Testis (tissue), 2 donors: ENCODE measurements around the gene PDE4B.

Experiments used
- CTCF ChIP-seq, 3 experiments: fragments of 450-650 bp in 2 of 3; fragments of 200-600 bp in 1 of 3; sonication (generic) in 1 of 3; IDR thresholded peaks; one replicate each; pipeline ENCODE4 v1.5.1; 2016 to 2019; ENCODE audit warnings: antibody characterized with exemption in 3 of 3, mild to moderate bottlenecking in 2 of 3, moderate library complexity in 1 of 3
- POLR2A ChIP-seq: fragments of 450-650 bp; IDR thresholded peaks from one replicate; pipeline ENCODE4 v1.6.1; 2017; ENCODE audit warnings: antibody characterized with exemption, mild to moderate bottlenecking, moderate library complexity

GRCh38 chr1:66360285-66360724, 567.6 kb downstream of the PDE4B start:
- TF ChIP-seq POLR2A (no peak), CTCF (IDR thresholded peaks at IDR 0.05) (peak in 1 of 3 experiments; percentile 8)
